GM20000 (cell line): ENCODE data around the gene CHGA.

Source experiments
- DNase-seq: peaks from one replicate; pipeline ENCODE4 v3.0.0; 2012; ENCODE audit warnings: low spot score
- TF ChIP-seq, protein P1 (sequence below): IDR thresholded peaks from 2 replicates; pipeline ENCODE4 v1.5.1; 2012; ENCODE audit warnings: mild to moderate bottlenecking, control low read depth; ENCODE audit errors: extremely low read depth, missing control alignments

CHGA gene

GRCh38 chr14:92973261-92973797, 50.4 kb downstream of the CHGA start:
- no peak for DNase-seq
- TF ChIP-seq, protein P1, sequence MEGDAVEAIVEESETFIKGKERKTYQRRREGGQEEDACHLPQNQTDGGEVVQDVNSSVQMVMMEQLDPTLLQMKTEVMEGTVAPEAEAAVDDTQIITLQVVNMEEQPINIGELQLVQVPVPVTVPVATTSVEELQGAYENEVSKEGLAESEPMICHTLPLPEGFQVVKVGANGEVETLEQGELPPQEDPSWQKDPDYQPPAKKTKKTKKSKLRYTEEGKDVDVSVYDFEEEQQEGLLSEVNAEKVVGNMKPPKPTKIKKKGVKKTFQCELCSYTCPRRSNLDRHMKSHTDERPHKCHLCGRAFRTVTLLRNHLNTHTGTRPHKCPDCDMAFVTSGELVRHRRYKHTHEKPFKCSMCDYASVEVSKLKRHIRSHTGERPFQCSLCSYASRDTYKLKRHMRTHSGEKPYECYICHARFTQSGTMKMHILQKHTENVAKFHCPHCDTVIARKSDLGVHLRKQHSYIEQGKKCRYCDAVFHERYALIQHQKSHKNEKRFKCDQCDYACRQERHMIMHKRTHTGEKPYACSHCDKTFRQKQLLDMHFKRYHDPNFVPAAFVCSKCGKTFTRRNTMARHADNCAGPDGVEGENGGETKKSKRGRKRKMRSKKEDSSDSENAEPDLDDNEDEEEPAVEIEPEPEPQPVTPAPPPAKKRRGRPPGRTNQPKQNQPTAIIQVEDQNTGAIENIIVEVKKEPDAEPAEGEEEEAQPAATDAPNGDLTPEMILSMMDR = no peak

DNA sequence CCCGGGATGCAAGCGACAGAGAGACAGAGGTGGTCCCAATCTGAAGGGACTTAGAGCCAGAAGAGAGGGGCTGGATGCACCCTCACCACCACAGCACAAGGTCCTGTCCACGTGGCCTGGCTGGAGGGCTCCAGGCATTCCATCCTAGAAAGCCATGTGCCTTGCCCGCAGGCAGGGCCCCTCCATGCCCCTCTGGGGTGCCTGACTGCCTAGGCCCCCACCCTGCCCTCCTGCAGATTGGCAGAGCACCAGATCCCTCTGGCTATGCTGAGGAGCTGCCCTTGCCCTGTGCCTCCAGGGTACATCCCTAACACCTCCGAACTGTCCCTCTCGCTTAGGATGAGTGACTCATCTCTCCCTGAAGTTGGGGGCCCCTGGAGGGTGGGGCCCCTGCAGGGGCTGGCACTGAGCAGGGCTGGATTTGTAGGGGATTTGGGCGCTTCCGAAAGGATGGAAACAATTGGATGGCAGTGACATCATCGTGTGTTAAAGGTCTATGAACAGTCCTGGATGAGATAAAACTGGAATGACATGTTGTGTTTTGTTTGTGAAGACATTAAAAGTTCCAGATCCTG, 50.9 kb downstream of the CHGA start:
- TF ChIP-seq, protein P1 = no peak
- no peak for DNase-seq

DNA sequence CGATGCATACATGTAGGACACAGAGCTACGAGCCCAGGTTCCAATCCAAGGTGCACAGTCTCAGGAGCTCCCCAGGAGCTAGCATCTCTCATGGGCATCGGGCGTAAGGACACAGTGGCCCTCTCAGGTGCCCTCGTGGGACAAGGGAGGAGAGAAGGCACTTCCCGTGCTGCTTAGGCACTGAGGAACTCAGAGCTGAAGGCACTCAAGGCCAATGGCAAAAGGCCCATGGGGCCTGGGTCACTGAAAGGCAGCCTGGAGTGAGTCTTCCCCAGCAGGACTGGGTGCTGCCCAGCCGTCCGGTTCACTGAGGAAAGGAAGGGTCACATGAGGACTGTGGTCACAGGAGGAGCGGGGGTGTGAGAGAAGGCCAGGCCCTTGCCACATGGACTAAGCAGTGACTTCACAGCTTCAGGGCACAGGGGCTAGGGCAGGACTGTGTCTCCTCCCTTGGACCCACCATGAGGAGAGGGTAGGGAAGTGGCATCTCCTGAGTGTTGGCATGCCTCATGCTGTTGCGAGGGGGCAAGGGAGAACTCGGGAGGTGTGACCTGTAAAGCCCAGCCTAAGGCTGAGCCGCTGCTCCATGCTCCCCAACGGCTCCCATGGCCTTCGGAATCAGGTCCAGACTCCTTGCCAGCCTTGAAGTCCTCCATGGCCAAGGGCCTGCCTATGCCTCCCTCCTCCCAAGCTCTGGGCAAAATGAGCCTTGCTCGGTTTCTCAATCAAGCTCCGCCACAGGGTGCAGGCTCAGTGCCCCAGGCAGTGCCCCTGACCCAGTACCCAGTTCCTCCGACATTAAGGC, 51.8 kb downstream of the CHGA start:
- TF ChIP-seq, protein P1 = no peak
- DNase-seq = no peak

- DNase-seq = no peak
- TF ChIP-seq, protein P1 = no peak
Observed at GRCh38 chr14:92976268-92976667, 53.3 kb downstream of the CHGA start.

- DNase-seq = no peak
- TF ChIP-seq, protein P1 = no peak
Observed at GRCh38 chr14:92978229-92979021, 55.5 kb downstream of the CHGA start.

GRCh38 chr14:92980866-92981265, 57.9 kb downstream of the CHGA start:
- DNase-seq = no peak
- TF ChIP-seq, protein P1 = no peak

DNA sequence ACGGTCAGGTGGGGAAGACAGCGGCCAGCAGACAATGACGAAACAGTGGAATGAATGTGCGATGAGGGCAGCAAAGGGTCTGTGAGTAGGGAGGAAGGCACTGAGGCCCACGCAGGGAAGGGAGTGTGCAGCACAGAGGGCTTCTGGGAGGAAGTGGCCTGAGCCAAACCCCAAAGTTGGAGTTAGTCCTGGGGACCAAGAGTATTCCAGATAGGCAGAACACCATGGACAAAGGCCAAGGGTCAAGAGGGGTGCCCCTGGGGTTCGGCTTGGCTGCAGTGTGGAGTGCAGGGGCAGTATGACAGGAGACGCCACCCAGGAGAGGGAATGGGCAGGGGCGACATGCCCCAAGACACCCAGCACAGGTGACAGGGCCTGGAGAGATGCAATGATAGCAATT, 58.8 kb downstream of the CHGA start:
- TF ChIP-seq, protein P1 = no peak
- DNase-seq = no peak
